Spleen (tissue), 7 donors: ENCODE data around the gene CIT.

Experiments
- POLR2A ChIP-seq, 3 donors: fragments of 450-650 bp; IDR thresholded peaks; one replicate each; pipeline ENCODE4 v1.5.1; 2017; ENCODE audit warnings: antibody characterized with exemption in 3 of 3, mild to moderate bottlenecking in 1 of 3
- POLR2AphosphoS5 ChIP-seq, 3 donors: sonication (generic); formaldehyde crosslinking; IDR thresholded peaks; one replicate each; pipeline ENCODE4 v1.5.1; 2017; ENCODE audit warnings: antibody characterized with exemption in 3 of 3
- TF ChIP-seq, protein P1 (sequence below), 11 experiments: fragments of 200-600 bp in 7 of 11; fragments of 450-650 bp in 4 of 11; sonication (generic) in 4 of 11; IDR thresholded peaks in 8 of 11; conservative IDR thresholded peaks in 3 of 11; 1 replicate in 7 of 11; 2 replicates in 4 of 11; pipeline versions ENCODE4 v1.4.0 to v1.8.0; 2016 to 2021; ENCODE audit warnings: antibody characterized with exemption in 11 of 11, inconsistent platforms in 4 of 11, mild to moderate bottlenecking in 1 of 11
- donor health status: DM: no; HTN: no; CAD: no; lungs with moderate emphysema.
- donor health status: DM: no; HTN: no; CAD: no.
- donor health status: DM: no; HTN: no; CAD: no.

- TF ChIP-seq, protein P1, sequence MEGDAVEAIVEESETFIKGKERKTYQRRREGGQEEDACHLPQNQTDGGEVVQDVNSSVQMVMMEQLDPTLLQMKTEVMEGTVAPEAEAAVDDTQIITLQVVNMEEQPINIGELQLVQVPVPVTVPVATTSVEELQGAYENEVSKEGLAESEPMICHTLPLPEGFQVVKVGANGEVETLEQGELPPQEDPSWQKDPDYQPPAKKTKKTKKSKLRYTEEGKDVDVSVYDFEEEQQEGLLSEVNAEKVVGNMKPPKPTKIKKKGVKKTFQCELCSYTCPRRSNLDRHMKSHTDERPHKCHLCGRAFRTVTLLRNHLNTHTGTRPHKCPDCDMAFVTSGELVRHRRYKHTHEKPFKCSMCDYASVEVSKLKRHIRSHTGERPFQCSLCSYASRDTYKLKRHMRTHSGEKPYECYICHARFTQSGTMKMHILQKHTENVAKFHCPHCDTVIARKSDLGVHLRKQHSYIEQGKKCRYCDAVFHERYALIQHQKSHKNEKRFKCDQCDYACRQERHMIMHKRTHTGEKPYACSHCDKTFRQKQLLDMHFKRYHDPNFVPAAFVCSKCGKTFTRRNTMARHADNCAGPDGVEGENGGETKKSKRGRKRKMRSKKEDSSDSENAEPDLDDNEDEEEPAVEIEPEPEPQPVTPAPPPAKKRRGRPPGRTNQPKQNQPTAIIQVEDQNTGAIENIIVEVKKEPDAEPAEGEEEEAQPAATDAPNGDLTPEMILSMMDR (IDR thresholded peaks at IDR 0.05 in 8 of 11, conservative IDR thresholded peaks at IDR 0.05 in 3 of 11): no peak
- TF ChIP-seq POLR2A (IDR thresholded peaks at IDR 0.05) (no peak), POLR2AphosphoS5 (IDR thresholded peaks at IDR 0.05) (no peak)
Observed at GRCh38 chr12:119742700-119743099, 134.4 kb downstream of the CIT start.
